HG02571 (cell line): ENCODE measurements around the gene ETV6.
A peak's percentile ranks its signal among the peaks of the same experiment; 100 is the strongest.
"Not testable (repeated sequence)": the region's sequence is repeated elsewhere in the genome, so short reads cannot be mapped to it uniquely, and the experiment has no call there.

Experiments
- ATAC-seq: cut with Tn5 transposase; IDR thresholded peaks from one replicate; pipeline ENCODE4 v1.9.1; 2021; ENCODE audit warnings: mild to moderate bottlenecking, moderate library complexity; ENCODE audit not compliant: unreplicated experiment

ETV6 gene

DNA sequence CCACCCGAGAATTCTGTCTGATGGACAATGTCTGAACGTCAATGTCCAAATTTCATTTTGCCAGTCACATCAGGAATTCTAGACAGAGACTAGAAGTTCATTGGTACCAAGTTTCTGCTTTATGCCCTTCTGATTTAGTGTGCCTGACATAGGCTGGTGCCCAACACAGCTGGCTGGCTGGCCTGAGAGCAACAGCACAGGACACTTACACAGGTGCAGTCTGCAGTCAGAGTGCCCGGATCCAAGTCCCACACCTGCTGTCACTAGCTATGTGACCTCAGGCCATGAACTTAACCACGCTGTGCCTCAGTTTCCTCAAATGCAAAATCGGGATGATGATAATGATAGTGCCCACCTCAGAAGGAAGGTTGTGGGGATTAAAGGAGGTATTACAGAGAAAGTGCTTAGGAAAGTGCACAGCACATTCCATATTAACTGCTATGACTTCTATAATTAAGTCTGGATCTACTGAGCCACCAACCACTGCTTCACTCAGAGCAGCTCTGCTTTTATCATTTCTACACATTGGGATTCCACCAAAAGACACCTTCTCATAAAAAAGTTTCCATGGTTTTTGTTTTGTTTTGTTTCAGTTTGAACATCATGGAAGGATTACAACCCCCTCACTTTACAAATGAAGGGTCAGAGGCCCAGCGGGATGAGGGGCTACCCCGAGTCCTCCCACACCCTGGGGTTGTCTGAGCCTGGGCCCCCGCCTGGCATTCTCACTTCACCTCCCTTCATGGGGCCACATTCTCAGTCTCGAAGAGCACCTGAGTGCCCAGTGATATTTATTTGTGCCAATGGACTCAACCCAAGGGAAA, 252.4 kb downstream of the ETV6 start:
- peak; percentile 53 for ATAC-seq

DNA sequence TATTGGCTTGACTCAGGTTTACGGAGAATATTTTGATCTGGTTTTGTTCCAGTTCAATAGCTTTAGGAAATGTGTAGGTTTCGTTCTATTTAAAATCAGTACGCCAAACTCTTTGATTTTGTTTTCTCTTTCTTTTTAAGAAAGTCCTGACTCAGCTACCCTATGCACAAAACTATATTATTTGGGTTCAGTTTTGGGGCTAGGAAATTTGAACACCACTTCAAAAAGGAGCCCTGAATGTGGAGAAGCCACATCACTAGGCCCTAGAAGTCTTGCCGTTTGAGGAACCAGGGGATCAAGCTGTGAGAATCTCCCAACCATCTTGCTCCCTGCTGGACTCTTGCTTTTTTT, 253.0 kb downstream of the ETV6 start:
- ATAC-seq = no peak

DNA sequence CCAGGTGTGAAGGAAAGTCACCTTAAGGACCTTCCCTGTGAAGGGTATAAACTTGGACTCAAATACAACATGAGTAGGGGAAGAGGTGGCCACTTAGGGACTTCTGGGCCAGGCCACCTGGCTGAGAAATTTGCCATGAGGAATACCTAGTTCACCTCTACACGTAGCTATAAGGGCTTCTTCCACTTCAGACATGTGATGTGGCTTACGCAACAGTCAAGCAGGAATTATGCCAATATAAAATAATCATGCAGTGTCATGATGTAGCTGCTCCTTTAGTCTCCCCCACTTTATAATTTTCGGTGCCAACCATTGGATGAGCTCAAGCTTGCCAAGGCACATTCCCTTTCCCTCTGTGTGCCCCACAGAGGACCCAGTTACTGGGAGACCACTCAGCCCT, 254.7 kb downstream of the ETV6 start:
- ATAC-seq = no peak

DNA sequence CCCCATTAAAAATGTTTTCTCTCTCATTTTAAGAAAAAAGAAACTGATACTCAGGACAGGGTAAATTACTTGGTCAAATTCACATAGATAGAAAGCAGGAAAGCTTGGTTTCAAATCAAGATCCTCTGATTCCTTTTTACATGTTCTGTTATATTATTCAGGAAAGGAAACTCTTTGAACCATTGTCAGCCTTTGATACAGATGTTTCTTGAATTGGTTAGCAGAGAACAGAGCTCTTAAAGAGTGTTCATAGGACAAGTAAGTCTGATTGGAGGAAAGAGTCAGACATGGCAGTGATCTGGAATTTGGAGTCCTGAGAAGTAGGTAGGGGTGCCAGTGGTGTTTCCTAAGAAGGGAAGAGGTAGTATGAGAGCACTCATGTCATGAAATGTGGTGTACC, 256.1 kb downstream of the ETV6 start:
- no peak for ATAC-seq

DNA sequence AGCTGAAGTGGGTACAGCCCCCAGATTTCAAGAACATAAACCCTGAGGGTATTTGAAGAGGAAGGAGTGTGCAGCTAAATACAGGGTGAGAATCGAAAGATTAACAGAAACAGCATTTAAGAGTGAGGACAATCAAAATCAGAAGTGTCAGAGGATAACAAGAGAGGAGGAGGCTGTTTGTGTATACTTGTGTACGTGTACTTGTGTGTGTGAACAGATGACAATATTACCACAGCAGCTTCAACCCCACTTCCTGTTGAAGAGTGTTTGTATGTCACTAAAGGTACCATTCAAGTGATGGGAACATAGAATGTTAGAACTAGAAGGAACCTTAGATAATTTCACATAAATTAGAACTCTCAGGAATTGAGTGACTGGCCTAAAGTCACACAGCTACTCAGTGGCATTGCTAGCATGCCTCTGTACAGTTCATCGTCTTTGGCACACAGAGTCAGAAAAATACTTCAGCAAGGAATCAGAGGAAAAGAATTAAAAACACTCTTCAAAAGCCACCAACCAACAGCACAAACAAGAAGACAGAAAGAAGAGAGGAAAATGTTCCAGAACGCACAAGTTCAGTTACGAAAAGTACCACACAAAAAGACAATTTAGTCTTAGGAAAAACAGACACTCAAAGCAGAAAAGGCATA, 256.9 kb downstream of the ETV6 start:
- ATAC-seq = no peak

DNA sequence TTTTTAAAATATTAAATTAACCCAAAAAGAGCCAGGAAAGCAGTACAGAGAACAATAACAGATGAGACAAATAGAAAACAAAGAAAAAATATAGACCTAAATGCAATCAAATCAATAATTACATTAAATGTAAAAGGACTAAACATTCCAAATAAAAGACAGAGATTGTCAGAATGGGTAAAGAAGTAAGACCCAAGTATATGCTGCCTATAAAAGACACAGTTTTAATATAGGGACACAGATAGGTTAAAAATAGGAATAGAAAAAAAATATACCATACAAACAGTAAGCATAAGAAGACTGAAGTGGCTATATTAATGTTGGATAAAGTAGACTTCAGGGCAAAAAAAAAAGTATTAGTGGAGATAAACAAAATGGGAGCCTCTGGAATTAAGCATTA, 258.2 kb downstream of the ETV6 start:
- ATAC-seq = no peak

DNA sequence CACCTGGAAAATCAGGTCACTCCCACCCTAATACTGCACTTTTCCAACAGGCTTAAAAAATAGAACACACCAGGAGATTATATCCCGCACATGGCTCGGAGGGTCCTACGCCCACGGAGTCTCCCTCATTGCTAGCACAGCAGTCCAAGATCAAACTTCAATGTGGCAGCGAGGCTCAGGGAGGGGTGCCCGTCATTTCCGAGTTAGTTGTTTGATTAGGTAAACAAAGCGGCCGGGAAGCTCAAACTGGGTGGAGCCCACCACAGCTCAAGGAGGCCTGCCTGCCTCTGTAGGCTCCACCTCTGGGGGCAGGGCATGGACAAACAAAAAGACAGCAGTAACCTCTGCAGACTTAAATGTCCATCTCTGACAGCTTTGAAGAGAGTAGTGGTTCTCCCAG, 259.9 kb downstream of the ETV6 start:
- ATAC-seq = not testable (repeated sequence)

DNA sequence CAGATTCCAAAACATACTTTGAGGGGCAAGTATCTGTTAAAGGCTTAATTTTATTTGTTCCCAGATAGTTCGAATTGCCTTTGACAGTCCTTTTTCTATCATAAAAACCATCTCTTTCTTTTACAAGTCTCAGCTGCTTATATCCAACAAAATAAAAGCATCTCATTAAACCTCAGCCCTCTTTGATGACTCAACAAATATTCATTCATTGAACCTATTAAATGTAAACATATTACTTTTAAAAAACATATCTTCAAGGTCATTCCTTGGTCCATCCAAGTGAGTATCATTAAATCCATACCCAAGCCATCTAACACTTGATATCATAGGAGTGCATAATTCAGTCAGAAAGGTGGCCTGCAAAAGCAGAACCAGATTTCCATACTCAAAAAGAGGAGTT, 266.6 kb downstream of the ETV6 start:
- no peak for ATAC-seq

DNA sequence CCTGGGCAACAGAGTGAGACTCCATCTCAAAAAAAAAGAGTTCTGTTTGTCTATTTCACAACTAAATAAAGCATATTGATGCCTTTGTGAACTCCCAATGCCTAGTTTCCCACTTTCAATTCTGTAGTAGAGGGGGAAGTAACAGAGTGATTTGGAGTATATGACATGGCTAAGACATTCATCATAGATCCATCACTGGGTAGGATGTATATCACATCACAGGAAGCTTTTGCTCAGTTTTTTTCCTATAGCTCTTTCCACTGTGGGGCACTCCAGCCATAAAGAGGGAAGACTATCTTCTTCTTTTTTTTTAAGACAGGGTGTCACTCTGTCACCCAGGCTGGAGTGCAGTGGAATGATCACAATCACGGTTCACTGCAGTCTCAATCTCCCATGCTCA, 267.3 kb downstream of the ETV6 start:
- no peak for ATAC-seq

DNA sequence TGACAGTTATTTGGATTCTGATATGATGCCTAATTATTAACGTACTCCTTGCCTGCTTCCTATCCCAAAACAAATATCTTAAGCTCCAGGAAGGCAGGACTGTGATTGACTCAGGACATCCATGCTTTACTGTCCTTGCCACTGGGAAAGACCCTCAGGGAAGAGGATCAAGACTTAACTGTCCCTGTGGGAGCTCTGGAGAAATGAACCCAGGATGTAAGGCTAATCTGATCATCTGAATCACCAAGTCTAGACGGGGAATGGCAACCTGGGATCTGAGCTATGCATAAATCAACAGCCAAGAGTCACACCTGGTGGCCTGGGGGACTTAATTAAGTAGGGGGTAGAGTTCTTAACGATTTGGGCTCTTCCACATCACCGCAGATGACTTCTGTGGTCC, 268.0 kb downstream of the ETV6 start:
- no peak for ATAC-seq

DNA sequence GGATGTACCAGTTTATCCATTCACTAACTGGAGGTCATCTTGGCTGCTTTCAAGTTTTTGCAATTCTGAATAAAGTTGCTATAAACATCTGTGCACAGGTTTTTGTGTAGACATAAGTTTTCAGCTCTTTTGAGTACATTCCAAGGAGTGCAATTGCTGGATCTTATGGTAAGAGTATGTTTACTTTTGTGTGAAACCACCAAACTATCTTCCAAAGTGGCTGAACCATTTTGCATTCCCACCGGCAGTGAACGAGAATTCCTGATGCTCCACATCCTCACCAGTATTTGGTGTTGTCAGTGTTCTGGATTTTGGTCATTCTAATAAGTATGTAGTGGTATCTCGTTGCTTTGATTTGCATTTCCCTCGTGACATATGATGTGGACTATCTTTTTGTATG, 270.8 kb downstream of the ETV6 start:
- ATAC-seq = no peak

DNA sequence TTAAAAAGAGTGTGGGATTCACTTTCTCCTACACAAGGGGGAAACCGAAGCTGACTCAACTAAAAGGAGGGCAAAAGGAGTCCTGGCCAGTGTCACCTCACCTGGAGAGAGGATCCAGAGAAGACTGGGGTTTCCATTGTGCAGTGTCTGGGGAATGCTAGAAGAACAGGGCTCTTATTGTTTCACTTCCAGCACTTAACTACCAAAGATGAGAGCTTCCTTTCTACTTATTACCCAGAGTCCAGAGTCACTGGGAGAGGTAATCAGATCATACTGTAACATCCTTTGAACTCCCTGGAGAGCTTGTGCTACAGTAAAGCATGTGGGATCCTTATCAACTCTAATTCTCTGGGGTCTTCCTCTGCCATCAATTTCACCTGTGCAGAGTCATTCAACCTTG, 272.9 kb downstream of the ETV6 start:
- no peak for ATAC-seq

DNA sequence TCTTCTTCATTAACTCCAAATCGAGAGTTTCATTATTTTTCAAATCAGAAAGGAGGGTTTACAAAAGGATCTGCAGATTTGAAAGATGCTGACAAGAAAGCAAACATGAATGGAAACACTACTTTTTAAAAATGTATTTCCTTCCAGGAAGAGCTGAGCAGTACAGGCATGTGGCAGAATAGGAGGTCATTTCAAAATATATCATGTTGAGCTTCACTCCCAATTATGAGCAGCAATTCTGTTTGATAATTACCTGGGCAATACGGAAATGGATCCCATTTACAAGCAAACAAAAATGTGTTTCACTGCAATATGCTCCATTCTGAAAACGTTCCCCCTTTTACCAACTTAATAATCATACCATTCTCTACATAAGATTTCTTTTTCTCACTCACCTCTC, 273.6 kb downstream of the ETV6 start:
- ATAC-seq = no peak

DNA sequence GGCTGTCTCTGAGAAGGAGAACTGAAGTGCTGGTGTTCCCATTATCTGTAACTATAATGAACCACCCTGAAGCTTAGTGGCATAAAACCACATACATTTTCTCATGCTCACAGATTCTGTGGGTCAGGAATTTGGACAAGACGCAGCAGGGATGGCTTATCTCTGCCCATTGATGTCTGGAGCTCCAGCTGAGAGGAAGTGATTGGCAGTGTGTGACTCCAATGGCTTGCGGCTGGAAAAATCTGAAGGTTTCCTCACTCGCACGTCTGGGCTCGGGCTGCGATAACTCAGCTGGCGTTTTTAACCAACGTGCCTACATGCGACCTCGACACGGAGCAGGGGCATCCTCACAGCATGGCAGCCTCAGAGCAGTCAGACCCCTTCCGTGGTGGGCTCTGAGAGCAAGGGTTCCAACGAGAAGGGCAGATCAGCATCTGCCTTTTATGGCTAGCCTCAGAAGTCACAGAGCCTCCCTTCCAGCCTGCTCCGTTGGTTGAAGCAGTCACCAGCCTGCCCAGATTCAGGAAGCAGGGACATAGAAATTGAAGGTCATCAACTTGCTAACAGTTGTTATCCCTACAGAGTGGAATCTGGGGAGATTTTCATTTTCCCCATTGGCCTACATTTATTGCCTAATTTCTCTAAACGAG, 277.9 kb downstream of the ETV6 start:
- no peak for ATAC-seq

DNA sequence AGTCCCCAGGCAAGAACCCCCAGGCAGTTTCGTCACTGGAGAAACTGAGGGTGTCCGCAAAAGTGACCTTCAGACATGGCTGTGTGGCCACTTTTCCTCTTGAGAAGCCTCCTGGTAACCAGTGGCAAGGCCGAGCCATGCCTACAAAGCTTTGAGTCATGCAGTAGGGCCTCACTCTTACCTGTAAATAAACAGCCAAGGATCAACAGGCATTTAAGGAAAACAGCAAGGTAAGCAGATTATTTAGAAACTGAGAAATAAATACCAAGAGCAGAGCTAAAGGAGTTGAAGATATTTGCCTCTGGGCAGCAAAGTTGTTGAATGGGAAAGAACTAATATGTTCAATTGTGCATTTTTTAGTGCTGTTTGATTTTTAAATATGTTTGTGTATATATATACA, 280.2 kb downstream of the ETV6 start:
- no peak for ATAC-seq

DNA sequence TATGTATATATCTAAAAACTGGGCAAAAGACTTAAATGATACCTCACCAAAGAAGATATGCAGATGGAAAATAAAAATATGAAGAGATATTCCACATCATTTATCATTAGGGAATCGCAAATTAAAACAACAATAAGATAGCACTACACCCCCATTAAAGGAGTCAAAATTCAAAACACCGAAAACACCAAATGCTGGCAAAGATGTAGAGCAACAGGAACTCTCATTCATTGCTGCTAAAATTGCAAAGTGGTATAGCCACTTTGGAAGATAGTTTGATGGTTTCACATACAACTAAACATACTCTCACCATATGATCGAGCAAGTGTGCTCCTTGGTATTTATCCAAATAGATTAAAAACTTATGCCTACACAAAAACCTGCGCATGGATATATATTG, 289.7 kb downstream of the ETV6 start:
- ATAC-seq = no peak

DNA sequence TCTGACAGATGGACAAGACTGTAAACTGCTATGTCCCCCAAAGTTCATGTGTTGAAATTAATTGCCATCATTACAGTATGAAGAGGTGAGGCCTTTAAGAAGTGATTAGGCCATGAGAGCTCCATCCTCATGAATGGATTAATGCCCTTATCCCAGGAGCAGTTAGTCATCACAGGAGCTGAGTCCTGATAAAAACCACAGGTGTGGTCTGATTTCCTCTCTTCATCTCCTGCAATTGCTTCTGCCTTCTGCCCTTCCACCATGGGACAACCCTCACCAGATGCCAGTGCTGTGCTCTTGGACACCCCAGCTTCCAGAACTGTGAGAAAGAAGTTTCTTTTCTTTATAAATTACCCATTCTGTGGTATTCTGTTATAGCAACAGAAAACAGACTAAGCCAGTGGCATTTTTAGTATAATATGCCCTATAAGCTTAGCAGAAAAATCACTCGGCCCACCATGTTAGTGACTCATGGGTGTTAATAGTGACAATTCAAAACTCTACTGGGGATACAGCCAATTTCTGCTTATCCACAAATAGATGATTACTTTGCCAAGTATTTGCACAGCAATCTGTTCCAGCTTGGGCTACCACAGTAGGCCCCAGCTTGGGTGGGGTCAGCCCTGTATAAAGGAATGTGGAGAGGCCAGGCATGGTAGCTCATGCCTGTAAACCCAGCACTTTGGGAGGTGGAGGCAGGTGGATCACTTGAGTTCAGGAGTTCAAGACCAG, 292.3 kb downstream of the ETV6 start:
- ATAC-seq = no peak

DNA sequence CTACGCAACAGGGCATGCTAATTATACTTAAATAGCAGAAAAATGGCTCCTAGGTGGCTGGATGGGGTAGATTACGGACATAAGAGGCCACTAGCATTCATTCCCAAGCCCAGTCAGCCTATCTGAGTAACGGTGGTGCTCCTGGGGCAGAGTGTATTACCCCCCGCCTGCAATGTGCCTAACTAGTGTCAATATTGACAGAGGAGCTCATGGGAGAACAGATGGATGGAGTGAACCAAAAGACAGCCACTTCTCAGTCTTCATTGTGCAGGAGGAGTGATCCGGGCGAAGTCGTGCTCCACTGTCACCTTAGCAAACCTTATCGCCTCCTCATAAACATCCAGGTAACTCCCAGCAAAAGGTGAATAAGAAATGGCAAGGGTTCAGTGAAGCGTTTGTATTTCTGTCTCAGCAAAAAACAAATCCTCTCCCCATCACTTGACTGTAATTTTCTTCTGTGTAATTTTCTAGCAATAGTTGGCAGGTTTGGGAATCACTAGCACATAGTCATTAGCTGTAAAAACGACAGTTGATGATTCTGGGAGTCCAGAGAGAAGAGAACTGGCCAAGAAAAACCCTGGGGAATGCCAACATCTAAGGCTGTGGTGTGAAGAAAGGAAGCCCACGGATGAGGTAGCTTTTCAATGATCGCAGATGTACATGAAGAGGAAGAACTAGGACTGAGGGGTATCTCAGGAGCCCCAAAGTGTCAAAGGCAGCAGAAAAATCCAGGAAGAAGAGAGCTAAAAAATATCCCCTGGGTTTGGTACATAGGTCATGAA, 294.6 kb downstream of the ETV6 start:
- no peak for ATAC-seq
